ENCODE measurements around the gene GPR15LG.

- TF ChIP-seq CTCF (IDR thresholded peaks at IDR 0.05) (no peak), POLR2A (IDR thresholded peaks at IDR 0.05) (no peak)
Measured at GRCh38 chr10:84204610-84205009, 31.0 kb downstream of the GPR15LG start.
